ENCODE measurements around the gene ATP1B1. TPM values are rescaled to one million over a fixed set of nuclear protein-coding genes. Genes with fewer than 3 reads are reported as not detected.

The ATP1B1 gene
- total and polyA plus RNA-seq, 2 of the 8 experiments (the other 6 are each of a cell fraction or from before 2014, with no cell fraction given): 16.3 to 76.5 TPM

DNA sequence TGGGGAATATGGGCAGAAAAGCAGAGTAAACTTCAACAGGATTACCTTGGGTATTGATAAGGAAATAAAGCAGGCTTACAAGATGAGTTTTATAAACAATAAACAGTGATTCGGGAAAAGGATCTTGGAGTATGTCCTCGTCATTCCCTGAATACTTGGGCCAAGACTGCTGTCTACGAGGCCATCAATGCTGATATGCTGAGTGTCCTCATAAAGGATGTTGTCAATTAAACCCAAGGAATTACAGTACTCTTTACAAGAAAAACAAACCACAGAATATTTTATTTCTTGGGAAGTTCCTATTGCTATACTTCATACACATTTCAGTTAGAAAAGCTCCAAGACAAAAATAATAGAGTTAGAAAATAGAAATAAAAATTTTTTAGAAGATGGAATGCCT lies 34.9 kb downstream of the ATP1B1 start (continued):
- TF ChIP-seq, protein P1, sequence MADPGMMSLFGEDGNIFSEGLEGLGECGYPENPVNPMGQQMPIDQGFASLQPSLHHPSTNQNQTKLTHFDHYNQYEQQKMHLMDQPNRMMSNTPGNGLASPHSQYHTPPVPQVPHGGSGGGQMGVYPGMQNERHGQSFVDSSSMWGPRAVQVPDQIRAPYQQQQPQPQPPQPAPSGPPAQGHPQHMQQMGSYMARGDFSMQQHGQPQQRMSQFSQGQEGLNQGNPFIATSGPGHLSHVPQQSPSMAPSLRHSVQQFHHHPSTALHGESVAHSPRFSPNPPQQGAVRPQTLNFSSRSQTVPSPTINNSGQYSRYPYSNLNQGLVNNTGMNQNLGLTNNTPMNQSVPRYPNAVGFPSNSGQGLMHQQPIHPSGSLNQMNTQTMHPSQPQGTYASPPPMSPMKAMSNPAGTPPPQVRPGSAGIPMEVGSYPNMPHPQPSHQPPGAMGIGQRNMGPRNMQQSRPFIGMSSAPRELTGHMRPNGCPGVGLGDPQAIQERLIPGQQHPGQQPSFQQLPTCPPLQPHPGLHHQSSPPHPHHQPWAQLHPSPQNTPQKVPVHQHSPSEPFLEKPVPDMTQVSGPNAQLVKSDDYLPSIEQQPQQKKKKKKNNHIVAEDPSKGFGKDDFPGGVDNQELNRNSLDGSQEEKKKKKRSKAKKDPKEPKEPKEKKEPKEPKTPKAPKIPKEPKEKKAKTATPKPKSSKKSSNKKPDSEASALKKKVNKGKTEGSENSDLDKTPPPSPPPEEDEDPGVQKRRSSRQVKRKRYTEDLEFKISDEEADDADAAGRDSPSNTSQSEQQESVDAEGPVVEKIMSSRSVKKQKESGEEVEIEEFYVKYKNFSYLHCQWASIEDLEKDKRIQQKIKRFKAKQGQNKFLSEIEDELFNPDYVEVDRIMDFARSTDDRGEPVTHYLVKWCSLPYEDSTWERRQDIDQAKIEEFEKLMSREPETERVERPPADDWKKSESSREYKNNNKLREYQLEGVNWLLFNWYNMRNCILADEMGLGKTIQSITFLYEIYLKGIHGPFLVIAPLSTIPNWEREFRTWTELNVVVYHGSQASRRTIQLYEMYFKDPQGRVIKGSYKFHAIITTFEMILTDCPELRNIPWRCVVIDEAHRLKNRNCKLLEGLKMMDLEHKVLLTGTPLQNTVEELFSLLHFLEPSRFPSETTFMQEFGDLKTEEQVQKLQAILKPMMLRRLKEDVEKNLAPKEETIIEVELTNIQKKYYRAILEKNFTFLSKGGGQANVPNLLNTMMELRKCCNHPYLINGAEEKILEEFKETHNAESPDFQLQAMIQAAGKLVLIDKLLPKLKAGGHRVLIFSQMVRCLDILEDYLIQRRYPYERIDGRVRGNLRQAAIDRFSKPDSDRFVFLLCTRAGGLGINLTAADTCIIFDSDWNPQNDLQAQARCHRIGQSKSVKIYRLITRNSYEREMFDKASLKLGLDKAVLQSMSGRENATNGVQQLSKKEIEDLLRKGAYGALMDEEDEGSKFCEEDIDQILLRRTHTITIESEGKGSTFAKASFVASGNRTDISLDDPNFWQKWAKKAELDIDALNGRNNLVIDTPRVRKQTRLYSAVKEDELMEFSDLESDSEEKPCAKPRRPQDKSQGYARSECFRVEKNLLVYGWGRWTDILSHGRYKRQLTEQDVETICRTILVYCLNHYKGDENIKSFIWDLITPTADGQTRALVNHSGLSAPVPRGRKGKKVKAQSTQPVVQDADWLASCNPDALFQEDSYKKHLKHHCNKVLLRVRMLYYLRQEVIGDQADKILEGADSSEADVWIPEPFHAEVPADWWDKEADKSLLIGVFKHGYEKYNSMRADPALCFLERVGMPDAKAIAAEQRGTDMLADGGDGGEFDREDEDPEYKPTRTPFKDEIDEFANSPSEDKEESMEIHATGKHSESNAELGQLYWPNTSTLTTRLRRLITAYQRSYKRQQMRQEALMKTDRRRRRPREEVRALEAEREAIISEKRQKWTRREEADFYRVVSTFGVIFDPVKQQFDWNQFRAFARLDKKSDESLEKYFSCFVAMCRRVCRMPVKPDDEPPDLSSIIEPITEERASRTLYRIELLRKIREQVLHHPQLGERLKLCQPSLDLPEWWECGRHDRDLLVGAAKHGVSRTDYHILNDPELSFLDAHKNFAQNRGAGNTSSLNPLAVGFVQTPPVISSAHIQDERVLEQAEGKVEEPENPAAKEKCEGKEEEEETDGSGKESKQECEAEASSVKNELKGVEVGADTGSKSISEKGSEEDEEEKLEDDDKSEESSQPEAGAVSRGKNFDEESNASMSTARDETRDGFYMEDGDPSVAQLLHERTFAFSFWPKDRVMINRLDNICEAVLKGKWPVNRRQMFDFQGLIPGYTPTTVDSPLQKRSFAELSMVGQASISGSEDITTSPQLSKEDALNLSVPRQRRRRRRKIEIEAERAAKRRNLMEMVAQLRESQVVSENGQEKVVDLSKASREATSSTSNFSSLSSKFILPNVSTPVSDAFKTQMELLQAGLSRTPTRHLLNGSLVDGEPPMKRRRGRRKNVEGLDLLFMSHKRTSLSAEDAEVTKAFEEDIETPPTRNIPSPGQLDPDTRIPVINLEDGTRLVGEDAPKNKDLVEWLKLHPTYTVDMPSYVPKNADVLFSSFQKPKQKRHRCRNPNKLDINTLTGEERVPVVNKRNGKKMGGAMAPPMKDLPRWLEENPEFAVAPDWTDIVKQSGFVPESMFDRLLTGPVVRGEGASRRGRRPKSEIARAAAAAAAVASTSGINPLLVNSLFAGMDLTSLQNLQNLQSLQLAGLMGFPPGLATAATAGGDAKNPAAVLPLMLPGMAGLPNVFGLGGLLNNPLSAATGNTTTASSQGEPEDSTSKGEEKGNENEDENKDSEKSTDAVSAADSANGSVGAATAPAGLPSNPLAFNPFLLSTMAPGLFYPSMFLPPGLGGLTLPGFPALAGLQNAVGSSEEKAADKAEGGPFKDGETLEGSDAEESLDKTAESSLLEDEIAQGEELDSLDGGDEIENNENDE (IDR thresholded peaks at IDR 0.05; ENCODE audit: insufficient replicate concordance, low read length): no peak
- no peak for TF ChIP-seq BCL11A (IDR thresholded peaks at IDR 0.05; ENCODE audit: low read depth in 2 of 2, low read length in 2 of 2)
- TF ChIP-seq RXRA (IDR thresholded peaks at IDR 0.05; ENCODE audit: insufficient read depth, low read depth, low read length): no peak
- no peak for TF ChIP-seq TAF7 (optimal IDR thresholded peaks at IDR 0.05; ENCODE audit: borderline replicate concordance, low read depth, low read length)
- TF ChIP-seq RFX5 (IDR thresholded peaks at IDR 0.05; ENCODE audit: borderline replicate concordance, low read depth, low read length): no peak
- no peak for TF ChIP-seq FOSL1 (IDR thresholded peaks at IDR 0.05; ENCODE audit: insufficient read depth, low read depth, low read length)
- TF ChIP-seq POU5F1 (IDR thresholded peaks at IDR 0.05; ENCODE audit: low read depth, low read length): no peak
- no peak for TF ChIP-seq SRF (IDR thresholded peaks at IDR 0.05; ENCODE audit: low read depth, low read length)
- no peak for TF ChIP-seq YY1 (IDR thresholded peaks at IDR 0.05; ENCODE audit: low read depth, low read length)
- TF ChIP-seq SP2 (IDR thresholded peaks at IDR 0.05; ENCODE audit: low read length): no peak

Data from H1 (cell line).